H1 (cell line): Measurements from ENCODE around the gene CD14. TPM values are rescaled to one million over a fixed set of nuclear protein-coding genes. Genes with fewer than 3 reads are reported as not detected.

ENCODE experiments used
- CTCF ChIA-PET: fragments of 300-600 bp; sonication (Branson Sonifier 250); formaldehyde crosslinking; loops from one replicate; lab custom pipeline; 2021; ENCODE audit not compliant: partially characterized antibody; lab: Charles Lee
- POLR2A ChIA-PET: fragments of 300-600 bp; sonication (Branson Sonifier 250); formaldehyde crosslinking; loops from one replicate; lab custom pipeline; 2021; ENCODE audit warnings: inconsistent platforms; ENCODE audit not compliant: partially characterized antibody; lab: Charles Lee
- DNase-seq, 2 experiments: peaks; one replicate each; pipeline versions ENCODE4 v3.0.0 to v3.0.0-alpha.2; 2010 to 2022; ENCODE audit warnings: low spot score in 2 of 2, low read depth in 1 of 2, mixed read lengths in 1 of 2
- FAIRE-seq: peaks from 2 replicates; lab custom pipeline; 2011; peaks lifted over from hg19 to GRCh38; lab: Jason Lieb, UNC
- H2AFZ ChIP-seq: 2 replicates; pipeline ENCODE4 v1.8.1; 2012; ENCODE audit warnings: low read length, inconsistent platforms
- H2AK5ac ChIP-seq: 2 replicates; pipeline ENCODE4 v1.6.1; 2013; ENCODE audit warnings: low read depth, low read length
- H2BK120ac ChIP-seq: replicated peaks from 2 replicates; pipeline ENCODE3; 2013; ENCODE audit warnings: low read depth, low read length, inconsistent platforms
- H2BK12ac ChIP-seq: 2 replicates; pipeline ENCODE4 v1.6.1; 2013; ENCODE audit warnings: low read depth, low read length
- H2BK15ac ChIP-seq: 2 replicates; pipeline ENCODE4 v1.6.1; 2013; ENCODE audit warnings: low read length
- H2BK20ac ChIP-seq: 2 replicates; pipeline ENCODE4 v1.6.1; 2013; ENCODE audit warnings: low read length
- H2BK5ac ChIP-seq: 2 replicates; pipeline ENCODE4 v1.6.1; 2013; ENCODE audit warnings: low read depth, low read length
- H3K14ac ChIP-seq: 2 replicates; pipeline ENCODE4 v1.6.1; 2013; ENCODE audit warnings: inconsistent platforms; ENCODE audit not compliant: insufficient read length
- H3K18ac ChIP-seq: 2 replicates; pipeline ENCODE4 v1.6.1; 2013; ENCODE audit warnings: low read length; ENCODE audit errors: extremely low read depth
- H3K23ac ChIP-seq: 2 replicates; pipeline ENCODE4 v1.6.1; 2013; ENCODE audit warnings: inconsistent platforms; ENCODE audit not compliant: insufficient read length
- H3K23me2 ChIP-seq: 2 replicates; pipeline ENCODE4 v1.6.1; 2013; ENCODE audit warnings: low read depth, low read length
- H3K27ac ChIP-seq: 2 replicates; pipeline ENCODE4 v1.6.1; 2011; ENCODE audit warnings: low read depth, low read length, inconsistent platforms
- H3K27me3 ChIP-seq, 4 experiments: replicated peaks in 1 of 4; 1 replicate in 1 of 4; 2 replicates in 3 of 4; pipeline versions ENCODE4 v1.6.1 to v1.8.1; 2011 to 2013; ENCODE audit warnings: low read length in 3 of 4, mild to moderate bottlenecking in 3 of 4, inconsistent platforms in 2 of 4, mixed read lengths in 2 of 4, moderate library complexity in 1 of 4; ENCODE audit not compliant: control insufficient read depth in 3 of 4, insufficient read depth in 3 of 4; ENCODE audit errors: extremely low read depth in 1 of 4
- H3K36me3 ChIP-seq, 4 experiments: 2 replicates each; pipeline versions ENCODE4 v1.6.1 to v1.8.1; 2011 to 2013; ENCODE audit warnings: mild to moderate bottlenecking in 4 of 4, low read length in 3 of 4, moderate library complexity in 2 of 4, control low read depth in 1 of 4, inconsistent platforms in 1 of 4; ENCODE audit not compliant: insufficient read depth in 4 of 4, control insufficient read depth in 2 of 4
- H3K4ac ChIP-seq: replicated peaks from 2 replicates; pipeline ENCODE3; 2013; ENCODE audit warnings: low read length, low read depth, mixed read lengths, inconsistent platforms; ENCODE audit not compliant: insufficient read length
- H3K4me1 ChIP-seq, 4 experiments: replicated peaks in 1 of 4; 1 replicate in 1 of 4; 2 replicates in 3 of 4; pipeline versions ENCODE4 v1.6.1 to v1.8.1; 2011 to 2013; ENCODE audit warnings: low read length in 3 of 4, inconsistent platforms in 2 of 4, mixed read lengths in 1 of 4; ENCODE audit not compliant: insufficient read depth in 4 of 4, control insufficient read depth in 3 of 4
- H3K4me2 ChIP-seq, 2 experiments: 2 replicates each; pipeline versions ENCODE4 v1.6.1 to v1.8.1; 2011 to 2013; ENCODE audit warnings: low read depth in 2 of 2, low read length in 2 of 2, control low read depth in 1 of 2, inconsistent platforms in 1 of 2, mild to moderate bottlenecking in 1 of 2; ENCODE audit not compliant: insufficient read depth in 1 of 2
- H3K4me3 ChIP-seq, 4 experiments: fragments of 200-600, 300-600 bp in 1 of 4; sonication (generic), shearing (Covaris generic), sonication (Bioruptor Twin) in 1 of 4; 2 replicates each; pipeline versions ENCODE4 v1.5.1 to v1.8.1; 2011 to 2016; ENCODE audit warnings: low read length in 4 of 4, low read depth in 3 of 4, control low read depth in 2 of 4, inconsistent platforms in 2 of 4, mild to moderate bottlenecking in 2 of 4, mixed read lengths in 1 of 4, moderate library complexity in 1 of 4; ENCODE audit not compliant: insufficient read depth in 2 of 4; ENCODE audit errors: extremely low read depth in 1 of 4
- H3K56ac ChIP-seq: replicated peaks from 2 replicates; pipeline ENCODE3; 2013; ENCODE audit warnings: low read depth, mild to moderate bottlenecking, mixed read lengths, low read length, inconsistent platforms; ENCODE audit not compliant: insufficient read length
- H3K79me1 ChIP-seq: 2 replicates; pipeline ENCODE4 v1.6.1; 2013; ENCODE audit warnings: low read depth, low read length, control low read depth
- H3K79me2 ChIP-seq, 2 experiments: 2 replicates each; pipeline versions ENCODE4 v1.6.1 to v1.8.1; 2012 to 2013; ENCODE audit warnings: low read length in 2 of 2, mild to moderate bottlenecking in 2 of 2, inconsistent platforms in 1 of 2; ENCODE audit not compliant: insufficient read depth in 2 of 2, control insufficient read depth in 1 of 2
- H3K9ac ChIP-seq, 4 experiments: replicated peaks in 1 of 4; 1 replicate in 1 of 4; 2 replicates in 3 of 4; pipeline versions ENCODE4 v1.6.1 to v1.8.1; 2011 to 2013; ENCODE audit warnings: low read depth in 3 of 4, low read length in 3 of 4, control low read depth in 2 of 4, mild to moderate bottlenecking in 2 of 4, moderate library complexity in 2 of 4, inconsistent platforms in 1 of 4; ENCODE audit errors: extremely low read depth in 1 of 4
- H3K9me3 ChIP-seq, 2 experiments: 2 replicates each; pipeline versions ENCODE4 v1.6.1 to v1.8.1; 2012 to 2013; ENCODE audit warnings: mild to moderate bottlenecking in 2 of 2, moderate library complexity in 2 of 2, control low read depth in 1 of 2, inconsistent platforms in 1 of 2, low read depth in 1 of 2, low read length in 1 of 2, mixed read lengths in 1 of 2; ENCODE audit not compliant: insufficient read depth in 2 of 2
- H4K20me1 ChIP-seq, 2 experiments: replicated peaks in 1 of 2; 2 replicates each; pipeline versions ENCODE3 to v1.8.1; 2011 to 2013; ENCODE audit warnings: inconsistent platforms in 2 of 2, low read length in 2 of 2, mild to moderate bottlenecking in 1 of 2; ENCODE audit not compliant: insufficient read depth in 2 of 2, control insufficient read depth in 1 of 2
- H4K5ac ChIP-seq: 2 replicates; pipeline ENCODE4 v1.6.1; 2013; ENCODE audit warnings: low read length, low read depth, mixed read lengths, inconsistent platforms; ENCODE audit not compliant: insufficient read length
- H4K8ac ChIP-seq: 2 replicates; pipeline ENCODE4 v1.8.0; 2013; ENCODE audit warnings: mild to moderate bottlenecking, moderate library complexity, low read length, inconsistent platforms; ENCODE audit not compliant: insufficient read depth; ENCODE audit errors: extremely low read depth
- H4K91ac ChIP-seq: replicated peaks from 2 replicates; pipeline ENCODE3; 2013; ENCODE audit warnings: low read length, mixed read lengths, inconsistent platforms; ENCODE audit not compliant: insufficient read length
- CTCF ChIP-seq, 3 experiments: IDR thresholded peaks; 1 replicate in 2 of 3; 2 replicates in 1 of 3; pipeline versions ENCODE4 v1.5.1 to v1.6.1; 2011; ENCODE audit warnings: low read length in 3 of 3, mild to moderate bottlenecking in 3 of 3, inconsistent platforms in 2 of 3, low read depth in 1 of 3, moderate library complexity in 1 of 3; ENCODE audit not compliant: insufficient read depth in 1 of 3; ENCODE audit errors: control extremely low read depth in 1 of 3
- EGR1 ChIP-seq: IDR thresholded peaks from 2 replicates; pipeline ENCODE4 v1.6.1; 2011; ENCODE audit warnings: low read depth, low read length, borderline replicate concordance
- MAX ChIP-seq: IDR thresholded peaks from 2 replicates; pipeline ENCODE4 v1.6.1; 2012; ENCODE audit warnings: inconsistent platforms
- SP2 ChIP-seq: IDR thresholded peaks from 2 replicates; pipeline ENCODE4 v1.6.1; 2012; ENCODE audit warnings: mild to moderate bottlenecking, low read length, inconsistent platforms
- SP4 ChIP-seq: IDR thresholded peaks from 2 replicates; pipeline ENCODE4 v1.6.1; 2012; ENCODE audit warnings: low read length, inconsistent platforms
- WGBS, 2 experiments: shearing (Covaris generic) in 1 of 2; methylation state at CpG; one replicate each; pipeline versions ENCODE4 v1.1.6 to v1.1.7; 2013 to 2015; ENCODE audit warnings: low lambda C conversion rate in 2 of 2, mixed read lengths in 2 of 2, inconsistent platforms in 1 of 2, low coverage in 1 of 2, missing lambda C conversion rate in 1 of 2; ENCODE audit not compliant: insufficient replicate concordance in 2 of 2, insufficient coverage in 1 of 2, insufficient read length in 1 of 2; ENCODE audit errors: extremely low coverage in 1 of 2, missing lambda C conversion rate in 1 of 2; 5-methylcytosine and 5-hydroxymethylcytosine counted together
- polyA plus RNA-seq, 7 experiments: library from polyadenylated mRNA; depleted of rRNA in 3 of 7; stranded (reverse) in 5 of 7; unstranded in 2 of 7; fragments of >200 nt in 5 of 7; fragments of 200-250 nt in 2 of 7; gene quantifications; 1 replicate in 5 of 7; 2 replicates in 1 of 7; 4 replicates in 1 of 7; pipeline versions ENCODE4 v1.2.1 to v1.2.3, GENCODE V29; 2011 to 2013; ENCODE audit warnings: missing spikeins in 2 of 7, mixed read lengths in 2 of 7
- total RNA-seq: library from RNA; stranded (reverse); fragmentation: NEBNext Ultra II Directional; extraction: Animal tissue kit (Norgen Biotek cat#: 25700); gene quantifications from 2 replicates; pipeline ENCODE4 v1.2.1, GENCODE V29; 2021

CD14 gene
- total and polyA plus RNA-seq, 2 of the 8 experiments (the other 6 are each of a cell fraction or from before 2014, with no cell fraction given) = 0.15 TPM; not detected in 1

- Histone ChIP-seq H3K4ac (no peak overlapping the region), H2BK12ac (no peak overlapping the region), H2AK5ac (no peak overlapping the region), H2BK120ac (no peak overlapping the region), H3K9ac (no peak overlapping the region), H2BK20ac (no peak overlapping the region), H3K9me3 (peaks cover 22 to 30% of the 10 kb centered on the region in 2 experiments; a peak in 3 of 4 replicates), H3K4me2 (no peak overlapping the region), H3K79me2 (no peaks in the 10 kb centered on the region), H3K27me3 (no peaks in the 10 kb centered on the region), H3K18ac (no peak overlapping the region), H3K23ac (no peak overlapping the region), H2BK5ac (no peak overlapping the region), H3K4me1 (no peaks in the 10 kb centered on the region), H4K20me1 (no peaks in the 10 kb centered on the region), H3K14ac (no peak overlapping the region), H4K91ac (no peak overlapping the region), H3K23me2 (no peaks in the 10 kb centered on the region), H3K36me3 (no peaks in the 10 kb centered on the region), H4K8ac (peak overlapping the region; percentile 25; the same call in 1 of the 2 replicates), H2AFZ (no peak overlapping the region), H3K56ac (no peak overlapping the region), H3K27ac (no peak overlapping the region), H3K79me1 (no peaks in the 10 kb centered on the region), H4K5ac (no peak overlapping the region), H3K4me3 (no peak overlapping the region), H2BK15ac (no peak overlapping the region)
- 94% methylated on average over 36 of the region's 36 CpGs; no CpG with 5 or more reads in 1 of the 2 experiments for WGBS, 2 experiments
- DNase-seq (no peak), FAIRE-seq (no peak)
- TF ChIP-seq EGR1 = no peak
- TF ChIP-seq CTCF (IDR thresholded peaks at IDR 0.05; ENCODE audit: control extremely low read depth in 1 of 3, insufficient read depth in 1 of 3, low read depth in 1 of 3, low read length in 3 of 3) = no peak
- no peak for TF ChIP-seq MAX
- no peak for TF ChIP-seq SP4
- TF ChIP-seq SP2 = no peak
- POLR2A ChIA-PET = no interaction called here
- CTCF ChIA-PET = interaction anchor here (0.6 kb wide), 1 partner anchor 117 kb away, joined by 3 read pairs; no protein-coding TSS in a partner anchor
These were observed 1.1 kb downstream of the CD14 start for GRCh38 chr5:140631831-140632365.
